ENCODE measurements around the gene CD302. TPM values are rescaled to one million over a fixed set of nuclear protein-coding genes. Genes with fewer than 3 reads are reported as not detected.

Gene CD302
- total RNA-seq, 2 donors from 2014 or later, result 30.0 to 31.1 TPM

DNA sequence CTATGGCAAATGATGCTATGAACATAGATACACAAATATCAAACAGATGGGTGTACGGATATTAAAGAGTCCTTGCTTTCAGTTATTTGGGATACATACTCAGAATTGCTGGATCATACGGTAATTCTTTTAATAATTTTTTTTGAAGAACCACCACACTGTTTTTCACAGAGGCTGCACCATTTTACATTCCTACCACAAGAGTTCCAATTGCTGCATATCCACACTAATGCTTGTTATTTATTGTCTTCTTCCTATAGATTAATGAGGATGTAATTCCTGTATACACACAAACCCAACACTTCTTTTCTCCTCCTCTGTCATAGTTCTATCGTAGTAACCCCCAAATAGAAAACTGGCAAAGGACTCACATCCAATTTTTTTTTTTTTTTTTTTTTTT lies 21.7 kb downstream of the CD302 start:
- no peak for TF ChIP-seq POLR2A (IDR thresholded peaks at IDR 0.05)
- TF ChIP-seq, protein P1, sequence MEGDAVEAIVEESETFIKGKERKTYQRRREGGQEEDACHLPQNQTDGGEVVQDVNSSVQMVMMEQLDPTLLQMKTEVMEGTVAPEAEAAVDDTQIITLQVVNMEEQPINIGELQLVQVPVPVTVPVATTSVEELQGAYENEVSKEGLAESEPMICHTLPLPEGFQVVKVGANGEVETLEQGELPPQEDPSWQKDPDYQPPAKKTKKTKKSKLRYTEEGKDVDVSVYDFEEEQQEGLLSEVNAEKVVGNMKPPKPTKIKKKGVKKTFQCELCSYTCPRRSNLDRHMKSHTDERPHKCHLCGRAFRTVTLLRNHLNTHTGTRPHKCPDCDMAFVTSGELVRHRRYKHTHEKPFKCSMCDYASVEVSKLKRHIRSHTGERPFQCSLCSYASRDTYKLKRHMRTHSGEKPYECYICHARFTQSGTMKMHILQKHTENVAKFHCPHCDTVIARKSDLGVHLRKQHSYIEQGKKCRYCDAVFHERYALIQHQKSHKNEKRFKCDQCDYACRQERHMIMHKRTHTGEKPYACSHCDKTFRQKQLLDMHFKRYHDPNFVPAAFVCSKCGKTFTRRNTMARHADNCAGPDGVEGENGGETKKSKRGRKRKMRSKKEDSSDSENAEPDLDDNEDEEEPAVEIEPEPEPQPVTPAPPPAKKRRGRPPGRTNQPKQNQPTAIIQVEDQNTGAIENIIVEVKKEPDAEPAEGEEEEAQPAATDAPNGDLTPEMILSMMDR (IDR thresholded peaks at IDR 0.05), result no peak
- H3K4me1 ChIP-seq, result peaks cover 5% of the 10 kb centered on the region
- 83 to 92% methylated on average over 3 of the region's 3 CpGs for WGBS, 2 donors
- peaks cover 0 to 2% of the 10 kb centered on the region in 2 donors for H3K36me3 ChIP-seq (replicated peaks in 1 of 2; ENCODE audit: insufficient read depth in 1 of 2, low read depth in 2 of 2)
- no peaks in the 10 kb centered on the region for H3K27me3 ChIP-seq
- no peaks in the 10 kb centered on the region for H3K9me3 ChIP-seq
- H3K27ac ChIP-seq, result no peak overlapping the region
- H3K4me3 ChIP-seq, result no peak overlapping the region
- DNase-seq (no peak), ATAC-seq (no peak)
- intact Hi-C loops (cut with DNase I), result no loop called here

DNA sequence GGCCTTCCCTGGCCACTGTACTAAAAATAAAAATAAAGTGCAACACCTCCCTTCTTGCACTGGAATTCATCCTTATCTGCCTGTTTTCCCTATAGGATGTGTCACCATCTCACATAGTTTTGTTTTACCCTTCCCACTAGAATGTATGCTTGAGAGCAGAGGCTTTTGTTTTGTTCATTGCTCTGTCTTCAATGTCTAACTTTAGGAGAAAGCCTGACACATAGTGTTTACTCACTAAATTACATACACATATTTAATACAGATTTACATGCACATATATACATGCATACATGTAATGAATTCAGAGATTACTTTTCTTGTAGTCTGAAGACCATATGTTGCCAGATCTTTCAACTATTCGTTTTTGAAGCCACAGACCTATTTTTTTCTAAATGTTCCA lies 23.0 kb downstream of the CD302 start:
- Histone ChIP-seq H3K4me3 (no peak overlapping the region), H3K27me3 (no peaks in the 10 kb centered on the region), H3K27ac (no peak overlapping the region), H3K4me1 (peaks cover 3% of the 10 kb centered on the region), H3K36me3 (replicated peaks in 1 of 2; ENCODE audit: insufficient read depth in 1 of 2, low read depth in 2 of 2) (peaks cover 0 to 2% of the 10 kb centered on the region in 2 donors), H3K9me3 (no peaks in the 10 kb centered on the region)
- WGBS, 2 donors, result 57 to 70% methylated on average over 1 of the region's 1 CpG
- TF ChIP-seq, protein P1 (IDR thresholded peaks at IDR 0.05), result no peak
- TF ChIP-seq POLR2A (IDR thresholded peaks at IDR 0.05), result no peak
- DNase-seq (no peak), ATAC-seq (no peak)
- intact Hi-C loops (cut with DNase I), result no loop called here

DNA sequence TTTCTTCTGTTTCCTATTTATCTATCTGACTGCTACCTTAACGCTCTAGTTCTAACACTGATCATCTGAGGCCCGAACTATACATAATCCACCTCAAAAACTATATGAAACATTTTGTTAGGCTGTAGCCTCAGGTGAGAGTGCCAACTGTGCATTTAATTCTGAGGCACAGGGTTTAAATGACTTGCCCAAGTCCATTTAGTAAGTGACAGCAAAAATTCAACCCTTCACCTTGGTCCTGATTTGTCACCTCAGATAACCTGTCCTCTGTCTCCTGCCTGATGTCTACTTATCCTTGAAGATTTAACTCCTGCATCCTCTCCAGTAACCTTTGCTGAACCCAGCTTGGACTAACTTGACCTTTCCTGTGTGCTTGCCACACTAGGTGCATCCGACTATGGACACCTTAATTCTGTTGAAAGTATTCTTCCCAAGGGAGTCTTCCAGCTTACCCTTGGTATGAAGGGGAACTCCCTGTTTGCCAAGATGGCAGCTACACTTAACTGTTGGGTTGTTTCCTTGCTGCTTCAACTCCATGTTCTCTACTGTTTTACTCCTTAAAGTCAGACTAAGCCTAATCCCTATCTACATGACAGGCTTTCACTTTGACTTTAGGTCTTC lies 23.5 kb downstream of the CD302 start:
- intact Hi-C loops (cut with DNase I), result no loop called here
- TF ChIP-seq, protein P1 (IDR thresholded peaks at IDR 0.05), result no peak
- TF ChIP-seq POLR2A (IDR thresholded peaks at IDR 0.05), result no peak
- 76 to 79% methylated on average over 3 of the region's 3 CpGs for WGBS, 2 donors
- DNase-seq (no peak), ATAC-seq (no peak)
- H3K9me3 ChIP-seq, result no peaks in the 10 kb centered on the region
- H3K27ac ChIP-seq, result no peak overlapping the region
- H3K27me3 ChIP-seq, result no peaks in the 10 kb centered on the region
- no peaks in the 10 kb centered on the region for H3K4me1 ChIP-seq
- H3K36me3 ChIP-seq (replicated peaks in 1 of 2; ENCODE audit: insufficient read depth in 1 of 2, low read depth in 2 of 2), result peaks cover 0 to 2% of the 10 kb centered on the region in 2 donors
- H3K4me3 ChIP-seq, result no peak overlapping the region

DNA sequence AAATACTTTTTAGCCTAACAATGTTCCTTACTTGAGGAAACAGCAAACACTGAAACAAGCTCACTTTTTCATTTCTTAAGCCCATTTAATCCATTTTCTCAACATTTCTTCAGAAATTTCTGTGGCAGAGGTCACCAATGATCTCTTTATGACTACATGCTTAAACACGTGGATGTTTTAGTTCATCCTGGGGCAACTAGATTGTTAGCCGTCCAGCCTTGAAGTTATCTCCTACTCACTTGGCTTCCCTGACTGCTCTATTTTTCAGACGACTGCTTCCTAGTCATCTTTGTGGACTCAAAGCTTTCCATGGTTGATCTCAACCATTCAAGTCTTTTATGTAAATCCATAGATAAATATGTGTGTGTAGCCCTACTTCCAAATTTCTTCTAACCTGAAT lies 24.1 kb downstream of the CD302 start:
- no peaks in the 10 kb centered on the region for H3K4me1 ChIP-seq
- ATAC-seq (no peak), DNase-seq (no peak)
- H3K36me3 ChIP-seq (replicated peaks in 1 of 2; ENCODE audit: insufficient read depth in 1 of 2, low read depth in 2 of 2), result peaks cover 0 to 2% of the 10 kb centered on the region in 2 donors
- H3K4me3 ChIP-seq, result no peak overlapping the region
- no peaks in the 10 kb centered on the region for H3K27me3 ChIP-seq
- intact Hi-C loops (cut with DNase I), result no loop called here
- H3K9me3 ChIP-seq, result no peaks in the 10 kb centered on the region
- 56 to 63% methylated on average over 3 of the region's 3 CpGs for WGBS, 2 donors
- no peak overlapping the region for H3K27ac ChIP-seq
- TF ChIP-seq, protein P1 (IDR thresholded peaks at IDR 0.05), result no peak
- no peak for TF ChIP-seq POLR2A (IDR thresholded peaks at IDR 0.05)

DNA sequence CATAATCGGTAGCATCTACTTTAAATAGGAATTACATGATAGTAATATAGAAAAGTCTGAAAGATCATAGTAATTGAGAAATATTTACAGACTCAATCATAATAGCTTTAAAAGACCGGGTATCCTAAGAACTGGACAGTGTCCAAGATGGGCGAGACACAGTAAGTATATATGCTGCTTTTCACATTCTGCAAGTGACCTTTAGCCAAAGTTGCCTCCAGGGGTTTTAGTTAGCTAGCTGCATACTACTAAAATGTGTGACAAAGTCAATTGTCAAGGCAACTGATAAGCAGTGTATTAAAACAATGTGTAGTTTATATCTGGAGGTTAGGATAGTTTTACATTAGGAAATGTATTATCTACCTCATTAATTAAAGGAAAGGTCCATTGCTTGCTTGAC lies 24.6 kb downstream of the CD302 start:
- Histone ChIP-seq H3K4me3 (no peak overlapping the region), H3K9me3 (no peaks in the 10 kb centered on the region), H3K27ac (no peak overlapping the region), H3K4me1 (no peaks in the 10 kb centered on the region), H3K36me3 (replicated peaks in 1 of 2; ENCODE audit: insufficient read depth in 1 of 2, low read depth in 2 of 2) (peaks cover 0 to 2% of the 10 kb centered on the region in 2 donors), H3K27me3 (no peaks in the 10 kb centered on the region)
- DNase-seq, result no peak
- no peak for ATAC-seq
- TF ChIP-seq POLR2A (IDR thresholded peaks at IDR 0.05), result no peak
- TF ChIP-seq, protein P1 (IDR thresholded peaks at IDR 0.05), result no peak
- 58 to 62% methylated on average over 3 of the region's 3 CpGs for WGBS, 2 donors
- intact Hi-C loops (cut with DNase I), result no loop called here

Measured in body of pancreas (tissue), 4 donors.